HG03064 (cell line): Measurements from ENCODE around the gene MBD3L5.
"Not testable (repeated sequence)": the region's sequence is repeated elsewhere in the genome, so short reads cannot be mapped to it uniquely, and the experiment has no call there.

ENCODE experiments used
- ATAC-seq: cut with Tn5 transposase; IDR thresholded peaks from one replicate; pipeline ENCODE4 v1.9.1; 2021; ENCODE audit warnings: low read depth; ENCODE audit not compliant: unreplicated experiment

The MBD3L5 gene

DNA sequence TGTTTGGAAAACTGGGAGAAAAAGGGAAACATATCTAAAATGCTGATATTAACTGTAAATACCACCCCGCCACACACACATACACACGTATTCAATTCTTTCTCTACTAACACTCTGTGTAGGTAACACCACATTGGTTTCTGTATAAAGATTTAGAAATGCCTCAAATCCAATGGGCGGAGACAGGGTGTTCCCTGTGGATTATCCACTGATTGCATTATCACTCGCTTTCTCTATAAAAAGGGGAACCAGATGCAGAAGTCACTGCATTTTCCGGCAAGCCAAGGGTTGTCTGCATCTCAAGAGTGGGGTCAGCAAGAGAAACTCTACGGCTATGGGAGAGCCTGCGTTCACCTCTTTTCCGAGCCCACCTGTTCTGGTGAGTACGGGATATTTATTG lies at the start of gene MBD3L5:
Gene MBD3L5 (plus strand): TSS at position 301 of the 400 bp plus-strand sequence. CDS start 34 bp downstream, at position 335.
- ATAC-seq: not testable (repeated sequence)

DNA sequence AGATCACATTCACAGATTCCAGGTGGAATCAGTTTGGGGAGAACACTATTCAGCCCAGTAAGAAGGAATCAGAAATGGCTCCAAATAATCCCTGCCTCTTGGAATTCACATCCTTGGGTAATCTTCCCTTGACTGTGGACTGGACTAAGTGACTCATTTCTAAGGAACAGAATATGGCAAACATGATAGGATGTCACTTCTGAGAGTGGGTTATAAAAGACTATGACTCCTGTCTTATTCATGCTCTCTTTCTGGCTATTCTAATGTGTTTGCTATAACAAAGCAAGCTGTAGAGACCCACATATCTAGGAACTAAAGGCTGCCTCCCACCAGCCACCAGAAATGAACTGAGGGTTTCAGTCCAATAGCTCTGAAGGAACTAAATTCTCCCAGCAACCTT lies 46.9 kb upstream of the MBD3L5 start:
- ATAC-seq: no peak

DNA sequence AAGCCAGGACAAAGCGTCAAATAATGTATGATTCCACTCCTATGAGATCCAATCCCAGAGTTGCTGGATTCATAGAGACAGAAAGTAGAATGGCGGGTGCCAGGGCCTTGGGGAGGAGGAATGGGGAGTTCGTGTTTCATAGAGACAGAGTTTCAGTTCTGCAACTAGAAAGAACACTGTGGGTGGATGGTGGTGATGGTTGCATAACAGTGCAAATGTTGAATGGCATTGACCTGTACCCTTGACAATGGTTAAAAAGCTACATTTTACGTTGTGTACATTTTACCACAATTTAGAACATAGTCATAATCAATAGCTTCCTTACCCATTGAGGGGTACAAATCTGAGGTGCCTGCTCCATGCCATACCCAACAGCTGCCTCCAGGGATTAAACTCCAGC lies 42.5 kb upstream of the MBD3L5 start:
- ATAC-seq: no peak

DNA sequence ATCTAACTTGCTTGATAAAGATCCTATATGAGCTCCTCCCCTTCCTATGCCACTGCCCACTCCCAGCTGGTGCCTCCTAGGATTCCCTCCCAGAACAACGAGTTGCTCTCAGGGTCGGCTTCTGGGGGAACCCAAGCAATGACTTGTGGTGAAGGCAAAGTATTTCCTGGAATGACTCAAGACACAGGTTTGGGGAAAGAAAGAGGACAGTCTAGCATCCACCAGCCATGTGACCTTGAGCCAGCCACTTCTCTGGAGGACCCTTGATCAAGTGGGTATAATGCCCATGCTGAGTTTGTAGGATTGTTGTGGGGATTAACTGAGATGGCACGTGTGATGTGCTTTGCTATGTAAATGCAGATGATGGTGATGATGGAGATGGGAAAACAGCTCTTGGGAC lies 42.1 kb upstream of the MBD3L5 start:
- no peak for ATAC-seq

DNA sequence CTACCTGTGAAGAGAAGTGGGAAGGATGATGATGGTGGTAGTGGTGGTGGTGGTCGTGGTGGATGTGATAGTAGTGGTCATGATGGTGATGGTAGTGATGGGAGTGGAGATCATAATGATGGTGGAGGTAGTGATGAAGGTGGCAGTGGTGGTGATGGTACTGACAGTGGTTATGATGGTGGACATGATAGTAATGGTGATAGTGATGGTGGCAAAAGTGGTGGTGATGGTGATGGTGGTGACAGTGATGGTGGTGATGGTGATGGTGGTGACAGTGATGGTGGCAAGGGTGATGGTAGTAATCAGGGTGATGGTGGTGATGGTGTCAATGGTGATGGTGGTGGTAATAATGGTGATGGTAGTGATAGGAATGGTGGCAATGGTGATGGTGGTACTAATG lies 35.3 kb upstream of the MBD3L5 start:
- no peak for ATAC-seq

DNA sequence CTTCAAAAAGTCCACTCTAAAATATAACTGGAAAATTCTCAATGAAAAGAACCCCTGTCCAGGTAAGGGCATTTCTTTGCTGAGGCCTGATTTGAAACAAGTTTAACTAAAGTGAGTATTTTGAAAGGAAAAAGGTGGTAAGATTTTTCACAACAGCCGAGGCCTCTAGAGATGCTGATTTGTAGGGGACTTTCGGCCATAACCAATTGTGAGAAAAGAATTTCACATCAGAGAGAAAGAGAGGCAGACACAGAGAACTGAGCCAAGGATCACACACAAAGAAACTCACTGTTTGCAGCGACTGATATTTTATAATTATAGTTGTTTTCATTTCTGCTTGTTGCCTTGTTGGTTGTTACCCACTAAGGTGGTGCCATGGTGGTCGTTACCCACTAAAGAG lies 33.6 kb upstream of the MBD3L5 start:
- no peak for ATAC-seq

DNA sequence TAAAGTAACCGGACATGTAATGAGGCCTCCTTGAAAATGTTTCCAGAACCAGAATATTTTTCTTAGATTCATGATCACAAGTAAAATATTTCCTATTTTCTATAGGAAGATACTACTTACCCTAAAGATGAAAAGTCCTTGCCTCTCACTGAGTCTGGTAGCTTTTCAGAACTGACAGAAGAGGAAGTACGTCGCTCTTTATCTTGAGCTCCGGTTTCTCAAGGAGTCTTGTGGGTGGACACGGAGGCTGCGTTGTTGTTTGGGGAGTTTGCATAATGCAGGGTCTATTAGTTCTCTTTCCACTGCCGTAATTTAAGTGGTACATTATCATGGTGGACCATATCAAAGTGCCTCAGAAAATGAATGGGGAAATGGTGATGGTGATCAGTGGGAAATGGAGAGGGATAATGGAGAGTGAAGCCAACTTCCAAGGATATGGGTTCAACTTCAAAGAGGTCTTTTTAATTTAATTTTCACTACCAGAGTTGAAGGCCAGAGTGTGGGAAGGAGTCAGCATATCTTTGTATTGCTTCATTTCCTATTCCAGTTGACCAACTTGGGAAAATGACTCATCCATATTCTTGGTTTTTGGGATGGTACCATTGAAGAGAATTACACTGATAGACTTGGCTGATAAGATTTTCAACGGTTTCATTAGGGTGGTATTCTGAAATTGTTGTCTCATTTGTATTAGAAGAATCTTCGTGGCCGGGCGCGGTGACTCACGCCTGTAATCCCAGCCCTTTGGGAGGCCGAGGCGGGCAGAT lies 32.5 kb upstream of the MBD3L5 start:
- ATAC-seq: no peak

DNA sequence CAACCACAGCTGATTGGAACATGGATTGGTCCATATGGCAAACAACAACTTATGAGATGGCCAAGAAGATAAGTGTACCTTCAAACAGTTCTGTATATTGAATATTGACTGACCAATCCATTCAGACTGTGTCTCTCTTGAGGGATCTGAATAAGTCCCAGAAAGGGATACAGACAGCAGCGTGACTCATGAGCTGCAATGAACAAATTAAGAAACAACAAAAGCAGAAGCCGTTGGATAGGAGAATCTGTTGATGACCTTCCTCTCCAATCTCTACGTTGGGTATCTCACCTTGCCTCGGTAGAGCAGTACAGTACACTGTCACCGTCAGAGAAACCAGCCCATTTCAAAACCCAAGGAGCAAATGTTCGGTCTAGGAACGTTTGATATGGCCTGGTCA lies 30.4 kb upstream of the MBD3L5 start:
- ATAC-seq: no peak

DNA sequence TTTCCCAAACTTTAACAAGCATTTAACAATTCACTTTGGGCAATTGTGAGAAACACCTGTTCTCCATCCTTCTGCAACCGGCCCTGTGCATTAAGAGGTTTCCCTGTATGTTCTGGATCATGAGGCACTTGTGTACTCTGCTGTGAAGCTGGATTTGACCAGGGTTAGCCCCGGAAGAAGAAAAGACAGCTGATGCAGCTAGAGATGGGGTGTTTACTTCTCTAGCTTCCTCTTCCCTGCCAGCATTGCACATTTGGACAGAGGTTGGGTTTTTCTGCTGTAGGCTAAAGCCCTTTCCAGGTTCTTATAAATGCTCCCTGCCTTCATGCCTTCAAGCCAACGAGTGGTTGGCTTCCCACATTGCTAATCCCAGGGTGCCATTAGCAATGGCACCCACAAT lies 30.0 kb upstream of the MBD3L5 start:
- ATAC-seq: no peak

DNA sequence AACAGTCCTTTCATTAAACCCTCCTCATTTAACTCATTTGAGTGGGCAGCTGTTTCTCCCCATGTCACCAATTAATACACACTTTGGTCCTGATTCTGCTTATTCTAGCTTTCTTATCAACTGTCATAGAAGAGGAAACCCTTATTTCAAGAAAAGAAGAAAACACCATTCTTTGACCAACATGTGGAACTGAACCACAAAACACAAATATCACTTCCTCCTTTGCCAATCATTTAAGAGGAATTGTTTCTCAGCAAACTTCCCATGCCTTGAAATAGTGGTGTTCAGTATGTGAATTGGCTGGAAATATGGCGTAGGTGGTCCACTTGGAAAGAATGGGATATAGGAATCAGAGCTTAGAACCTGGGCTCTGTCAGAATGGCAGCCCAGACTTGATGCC lies 29.6 kb upstream of the MBD3L5 start:
- ATAC-seq: no peak

DNA sequence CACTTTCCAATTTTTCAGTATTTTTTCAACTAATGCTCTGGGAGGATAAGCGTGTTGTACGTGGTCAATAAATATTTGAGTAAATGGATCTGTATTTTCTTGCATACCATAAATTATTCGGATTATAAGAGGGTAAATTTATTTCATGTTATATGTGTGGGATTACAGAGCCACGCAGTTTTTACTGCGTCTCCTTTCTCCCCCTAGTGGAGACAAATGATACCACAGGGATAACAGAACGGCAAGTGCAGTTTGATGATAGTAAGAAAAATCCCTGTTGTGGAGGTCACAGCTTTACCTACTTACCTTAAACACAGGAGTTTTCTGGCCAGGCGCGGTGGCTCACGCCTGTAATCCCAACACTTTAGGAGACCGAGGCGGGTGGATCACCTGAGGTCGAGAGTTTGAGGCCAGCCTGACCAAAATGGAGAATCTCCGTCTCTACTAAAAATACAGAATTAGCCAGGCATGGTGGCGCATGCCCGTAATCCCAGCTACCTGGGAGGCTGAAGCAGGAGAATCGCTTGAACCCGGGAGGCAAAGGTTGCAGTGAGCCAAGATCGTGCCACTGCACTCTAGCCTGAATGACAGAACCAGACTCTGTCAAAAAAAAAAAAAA lies 26.0 kb upstream of the MBD3L5 start:
- ATAC-seq: no peak

DNA sequence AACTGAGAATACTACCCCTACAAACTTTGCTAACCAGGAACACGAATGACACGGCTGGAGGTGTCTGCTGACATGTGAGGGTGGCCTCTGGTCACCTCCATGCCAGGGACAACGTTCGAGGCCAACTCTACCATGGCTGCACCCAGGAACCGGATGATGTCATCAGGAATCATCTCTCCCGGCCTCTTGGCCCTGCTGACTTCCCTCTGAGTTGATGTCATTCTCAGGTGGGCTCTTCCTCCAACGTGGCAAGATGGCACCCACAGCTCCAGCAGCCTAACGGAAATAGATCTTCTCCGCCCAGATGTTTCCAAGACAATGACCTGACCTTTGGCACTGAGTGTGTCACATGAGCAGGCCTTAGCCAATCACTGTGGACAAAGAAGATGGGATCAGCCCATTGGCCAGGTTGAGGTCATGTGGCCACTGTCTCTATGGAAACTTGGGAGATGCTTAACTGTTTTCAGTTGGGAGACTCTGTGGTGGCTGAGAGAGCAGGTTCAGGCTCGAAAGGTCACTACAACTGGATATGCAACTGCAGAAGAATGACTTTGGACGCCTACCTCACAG lies 24.2 kb upstream of the MBD3L5 start:
- ATAC-seq: no peak

DNA sequence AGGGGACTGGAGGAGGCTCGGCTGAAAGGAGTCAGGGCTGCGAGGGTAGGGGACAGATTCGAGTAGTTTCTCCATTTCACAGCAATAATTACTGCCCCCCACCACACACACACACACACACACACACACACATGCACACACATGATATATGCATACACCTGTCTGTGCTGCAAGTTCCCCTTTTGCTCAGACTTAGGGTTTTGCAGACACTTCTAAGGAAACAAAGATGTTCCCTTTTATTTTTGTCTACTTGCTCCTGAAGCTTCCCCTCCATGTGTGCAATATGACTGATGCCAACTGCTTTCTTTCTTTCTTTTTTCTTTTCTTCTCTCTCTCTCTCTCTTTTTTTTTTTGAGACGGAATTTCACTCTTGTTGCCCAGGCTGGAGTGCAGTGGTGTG lies 22.5 kb upstream of the MBD3L5 start:
- ATAC-seq: no peak

DNA sequence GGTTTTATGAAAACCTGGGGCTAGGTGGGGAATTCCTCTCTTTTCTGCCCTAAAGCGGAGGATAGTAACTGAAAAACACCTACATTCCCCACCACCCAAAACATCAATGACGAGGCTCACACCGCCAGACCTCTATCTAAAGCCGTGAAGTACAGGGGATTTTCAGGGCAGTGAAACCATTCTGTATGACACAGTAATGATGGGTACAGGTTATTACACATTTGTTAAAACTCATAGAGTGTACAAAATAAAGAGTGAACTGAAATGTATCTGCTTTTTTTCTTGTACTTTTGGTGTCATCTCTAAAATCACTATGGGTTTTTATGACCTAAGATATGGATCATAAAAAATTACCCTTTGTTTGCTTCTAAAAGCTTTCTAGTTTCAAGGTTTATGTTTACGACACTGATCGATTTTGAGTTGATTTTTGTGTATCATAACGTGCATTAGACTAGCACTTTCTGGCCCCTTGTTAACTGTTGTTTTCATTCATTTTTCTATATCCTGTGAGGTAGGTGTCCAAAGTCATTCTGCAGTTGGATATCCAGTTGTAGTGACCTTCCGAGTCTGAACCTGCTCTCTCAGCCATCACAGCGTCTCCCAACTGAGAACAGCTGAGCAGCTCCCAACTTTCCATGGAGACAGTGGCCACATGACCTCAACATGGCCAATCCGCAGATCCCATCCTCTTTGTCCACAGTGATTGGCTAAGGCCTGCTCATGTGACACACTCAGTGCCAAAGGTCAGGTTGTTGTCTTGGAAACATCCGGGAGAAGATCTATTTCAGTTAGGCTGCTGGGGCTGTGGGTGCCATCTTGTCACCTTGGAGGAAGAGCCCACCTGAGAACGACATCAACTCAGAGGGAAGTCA lies 19.4 kb upstream of the MBD3L5 start:
- ATAC-seq: no peak

DNA sequence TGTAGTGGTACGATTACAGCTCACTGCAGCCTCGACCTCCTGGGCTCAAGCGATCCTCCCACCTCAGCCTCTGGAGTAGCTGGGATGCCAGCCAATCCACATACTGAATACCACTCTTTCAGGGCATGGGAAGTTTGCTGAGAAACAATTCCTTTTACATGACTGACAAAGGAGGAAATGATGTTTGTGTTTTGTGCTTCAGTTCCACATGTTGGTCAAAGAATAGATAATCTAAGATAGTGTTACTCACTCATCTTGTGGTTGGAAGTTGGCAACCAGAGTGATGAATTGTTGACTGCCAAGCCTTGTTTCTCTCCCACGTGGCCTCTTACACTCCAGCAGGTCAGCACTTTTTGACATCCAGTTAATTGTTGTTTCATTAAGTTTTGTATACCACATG lies 16.7 kb upstream of the MBD3L5 start:
- ATAC-seq: no peak

DNA sequence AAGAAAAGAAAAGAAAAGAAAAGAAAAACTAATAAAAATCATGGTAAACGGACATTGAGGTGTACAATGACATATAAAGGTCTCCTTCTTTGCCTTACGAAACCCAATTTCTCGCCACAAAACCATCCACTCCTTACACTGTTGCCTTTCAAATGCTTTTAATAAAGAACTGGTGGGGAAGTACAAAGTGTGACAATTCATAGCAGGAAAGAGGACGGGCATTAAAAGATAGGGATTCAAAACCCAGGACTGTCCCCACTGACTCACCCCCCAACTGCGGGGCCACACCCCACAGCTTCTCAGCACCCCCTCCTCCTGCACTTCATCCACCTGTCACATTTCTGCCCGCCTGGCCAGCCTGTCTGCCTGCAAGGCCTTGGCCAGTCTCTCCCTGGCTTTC lies 11.6 kb upstream of the MBD3L5 start:
- no peak for ATAC-seq

DNA sequence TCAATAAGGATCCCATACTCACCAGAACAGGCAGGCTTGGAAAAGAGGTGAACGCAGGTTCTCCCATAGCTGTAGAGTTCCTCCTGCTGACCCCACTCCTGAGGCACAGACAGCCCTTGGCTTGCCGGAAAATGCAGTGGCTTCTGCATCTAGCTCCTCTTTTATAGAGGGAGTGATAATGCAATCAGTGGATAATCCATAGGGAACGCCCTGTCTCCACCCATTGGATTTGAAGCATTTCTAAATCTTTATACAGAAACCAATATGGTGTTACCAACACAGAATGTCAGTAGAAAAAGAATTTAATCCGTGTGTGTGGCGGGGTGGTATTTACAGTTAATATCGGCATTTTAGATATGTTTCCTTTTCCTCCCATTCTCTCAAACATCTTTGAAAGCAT lies 9.0 kb upstream of the MBD3L5 start, which contains the start of gene MBD3L2B:
Gene MBD3L2B (minus strand): TSS at position 101 of the 400 bp plus-strand sequence. CDS start 34 bp downstream, at position 67.
- not testable (repeated sequence) for ATAC-seq

DNA sequence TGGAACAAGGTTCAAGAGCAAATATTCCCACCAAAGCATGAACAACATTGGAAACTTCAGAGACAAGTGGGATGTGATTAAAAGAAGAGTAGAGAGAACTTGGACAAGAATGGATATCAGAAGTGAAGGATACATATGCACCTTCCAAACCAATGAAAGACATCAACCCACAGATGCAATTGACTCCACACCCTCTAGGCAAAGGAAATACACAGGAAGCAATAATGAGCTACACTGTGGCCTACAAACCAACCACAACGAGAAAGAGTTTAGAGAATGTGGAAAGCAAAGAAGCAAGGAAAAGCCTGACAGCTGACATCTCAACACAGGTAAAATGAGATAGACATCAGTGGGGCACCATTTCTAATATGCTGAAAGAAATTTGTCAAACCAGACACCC lies 1.6 kb upstream of the MBD3L5 start:
- ATAC-seq: not testable (repeated sequence)

DNA sequence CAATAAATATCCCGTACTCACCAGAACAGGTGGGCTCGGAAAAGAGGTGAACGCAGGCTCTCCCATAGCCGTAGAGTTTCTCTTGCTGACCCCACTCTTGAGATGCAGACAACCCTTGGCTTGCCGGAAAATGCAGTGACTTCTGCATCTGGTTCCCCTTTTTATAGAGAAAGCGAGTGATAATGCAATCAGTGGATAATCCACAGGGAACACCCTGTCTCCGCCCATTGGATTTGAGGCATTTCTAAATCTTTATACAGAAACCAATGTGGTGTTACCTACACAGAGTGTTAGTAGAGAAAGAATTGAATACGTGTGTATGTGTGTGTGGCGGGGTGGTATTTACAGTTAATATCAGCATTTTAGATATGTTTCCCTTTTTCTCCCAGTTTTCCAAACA lies 9.7 kb downstream of the MBD3L5 start, which contains the start of gene MBD3L4:
Gene MBD3L4 (minus strand): TSS at position 101 of the 400 bp plus-strand sequence. CDS start 35 bp downstream, at position 66.
- ATAC-seq: not testable (repeated sequence)

DNA sequence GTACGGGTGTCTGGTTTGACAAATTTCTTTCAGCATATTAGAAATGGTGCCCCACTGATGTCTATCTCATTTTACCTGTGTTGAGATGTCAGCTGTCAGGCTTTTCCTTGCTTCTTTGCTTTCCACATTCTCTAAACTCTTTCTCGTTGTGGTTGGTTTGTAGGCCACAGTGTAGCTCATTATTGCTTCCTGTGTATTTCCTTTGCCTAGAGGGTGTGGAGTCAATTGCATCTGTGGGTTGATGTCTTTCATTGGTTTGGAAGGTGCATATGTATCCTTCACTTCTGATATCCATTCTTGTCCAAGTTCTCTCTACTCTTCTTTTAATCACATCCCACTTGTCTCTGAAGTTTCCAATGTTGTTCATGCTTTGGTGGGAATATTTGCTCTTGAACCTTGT lies 11.2 kb downstream of the MBD3L5 start:
- ATAC-seq: not testable (repeated sequence)

DNA sequence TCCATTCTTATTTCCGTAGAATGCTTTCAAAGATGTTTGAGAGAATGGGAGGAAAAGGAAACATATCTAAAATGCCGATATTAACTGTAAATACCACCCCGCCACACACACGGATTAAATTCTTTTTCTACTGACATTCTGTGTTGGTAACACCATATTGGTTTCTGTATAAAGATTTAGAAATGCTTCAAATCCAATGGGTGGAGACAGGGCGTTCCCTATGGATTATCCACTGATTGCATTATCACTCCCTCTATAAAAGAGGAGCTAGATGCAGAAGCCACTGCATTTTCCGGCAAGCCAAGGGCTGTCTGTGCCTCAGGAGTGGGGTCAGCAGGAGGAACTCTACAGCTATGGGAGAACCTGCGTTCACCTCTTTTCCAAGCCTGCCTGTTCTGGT lies 18.6 kb downstream of the MBD3L5 start, which contains the start of gene MBD3L2:
Gene MBD3L2 (plus strand): TSS at position 301 of the 400 bp plus-strand sequence. CDS start 53 bp downstream, at position 354.
- not testable (repeated sequence) for ATAC-seq
